Ectodermal cell (in vitro differentiated cells): Measurements from ENCODE around the gene MAGEC1.

Experiments used
- H3K27ac ChIP-seq: 2 replicates; pipeline ENCODE4 v1.7.0; 2013; ENCODE audit warnings: mild to moderate bottlenecking, low read depth, low read length; ENCODE audit not compliant: insufficient read depth, poor library complexity, severe bottlenecking
- H3K27me3 ChIP-seq: 2 replicates; pipeline ENCODE4 v1.7.0; 2013; ENCODE audit warnings: mild to moderate bottlenecking, low read length; ENCODE audit not compliant: insufficient read depth, control insufficient read depth, poor library complexity, severe bottlenecking
- H3K36me3 ChIP-seq: one replicate; pipeline ENCODE4 v1.7.0; 2013; ENCODE audit warnings: low read length; ENCODE audit not compliant: control insufficient read depth, insufficient read depth
- H3K4me1 ChIP-seq: one replicate; pipeline ENCODE4 v1.7.0; 2013; ENCODE audit warnings: low read length; ENCODE audit not compliant: control insufficient read depth, insufficient read depth
- H3K4me3 ChIP-seq: 2 replicates; pipeline ENCODE4 v1.7.0; 2013; ENCODE audit warnings: low read depth, low read length, control low read depth; ENCODE audit not compliant: insufficient read depth
- H3K9me3 ChIP-seq: 2 replicates; pipeline ENCODE4 v1.7.0; 2013; ENCODE audit warnings: mild to moderate bottlenecking, low read length, moderate library complexity; ENCODE audit not compliant: control insufficient read depth
- WGBS, 2 experiments: methylation state at CpG; one replicate each; pipeline ENCODE4 v1.1.7; 2013; ENCODE audit warnings: missing lambda C conversion rate in 2 of 2; 5-methylcytosine and 5-hydroxymethylcytosine counted together

Gene MAGEC1

DNA sequence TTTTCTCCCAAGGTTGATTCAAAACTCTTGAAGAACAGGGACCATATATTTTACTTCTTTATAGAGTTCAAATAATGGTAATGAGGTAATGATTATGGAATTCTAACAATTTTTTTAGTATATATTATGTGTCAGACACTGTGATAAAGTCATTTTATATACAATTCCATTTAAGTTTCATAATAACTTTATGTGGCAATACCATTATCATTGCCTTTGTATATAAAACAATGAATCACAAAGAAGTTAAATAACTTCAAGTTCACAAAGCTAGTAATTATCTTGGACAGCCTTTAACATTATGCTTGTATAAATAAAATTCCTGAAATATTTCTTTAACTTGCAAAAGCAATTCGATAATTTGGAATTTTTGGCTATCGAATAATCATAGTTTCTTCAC is 20.6 kb downstream of the MAGEC1 start:
- no peaks in the 10 kb centered on the region for H3K9me3 ChIP-seq
- 100% methylated on average over 2 of the region's 2 CpGs for WGBS, 2 experiments

DNA sequence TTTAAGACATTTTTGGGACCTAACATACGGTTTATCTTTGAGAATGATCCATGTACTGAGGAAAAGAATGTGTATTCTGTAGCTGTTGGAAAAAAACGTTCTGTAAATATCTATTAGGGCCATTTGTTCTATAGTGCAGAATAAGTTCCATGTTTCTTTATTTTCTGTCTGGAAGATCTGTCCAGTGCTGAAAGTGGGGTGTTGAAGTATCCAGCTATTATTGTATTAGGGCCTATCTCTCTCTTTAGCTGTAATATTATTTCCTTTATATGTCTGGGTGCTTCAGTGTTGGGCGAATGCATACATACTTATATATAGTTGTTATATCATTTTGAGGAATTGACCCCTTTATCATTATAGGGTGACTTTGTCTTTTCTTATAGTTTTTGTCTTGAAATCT is 24.7 kb downstream of the MAGEC1 start:
- Histone ChIP-seq H3K4me3 (no peak overlapping the region), H3K27ac (no peak overlapping the region), H3K27me3 (no peaks in the 10 kb centered on the region), H3K9me3 (no peaks in the 10 kb centered on the region), H3K36me3 (no peaks in the 10 kb centered on the region), H3K4me1 (no peaks in the 10 kb centered on the region)
- 91 to 100% methylated on average over 1 to 2 of the region's 3 CpGs for WGBS, 2 experiments

More for the DNA sequence above, 20.6 kb downstream of the MAGEC1 start:
- no peak overlapping the region for H3K4me3 ChIP-seq
- H3K27me3 ChIP-seq, result no peaks in the 10 kb centered on the region
- no peaks in the 10 kb centered on the region for H3K4me1 ChIP-seq
- H3K27ac ChIP-seq, result no peak overlapping the region
- no peaks in the 10 kb centered on the region for H3K36me3 ChIP-seq

- no peak overlapping the region for H3K27ac ChIP-seq
- 93 to 100% methylated on average over 2 of the region's 2 CpGs for WGBS, 2 experiments
- no peaks in the 10 kb centered on the region for H3K36me3 ChIP-seq
- no peaks in the 10 kb centered on the region for H3K27me3 ChIP-seq
- H3K4me3 ChIP-seq, result no peak overlapping the region
- H3K9me3 ChIP-seq, result no peaks in the 10 kb centered on the region
- H3K4me1 ChIP-seq, result no peaks in the 10 kb centered on the region
These were observed 30.5 kb downstream of the MAGEC1 start for GRCh38 chrX:141934059-141934641.

GRCh38 chrX:141935645-141936044 is 32.0 kb downstream of the MAGEC1 start:
- WGBS, 2 experiments, result 94 to 100% methylated on average over 2 of the region's 2 CpGs
- Histone ChIP-seq H3K4me3 (no peak overlapping the region), H3K27me3 (no peaks in the 10 kb centered on the region), H3K4me1 (no peaks in the 10 kb centered on the region), H3K36me3 (no peaks in the 10 kb centered on the region), H3K27ac (no peak overlapping the region), H3K9me3 (no peaks in the 10 kb centered on the region)

DNA sequence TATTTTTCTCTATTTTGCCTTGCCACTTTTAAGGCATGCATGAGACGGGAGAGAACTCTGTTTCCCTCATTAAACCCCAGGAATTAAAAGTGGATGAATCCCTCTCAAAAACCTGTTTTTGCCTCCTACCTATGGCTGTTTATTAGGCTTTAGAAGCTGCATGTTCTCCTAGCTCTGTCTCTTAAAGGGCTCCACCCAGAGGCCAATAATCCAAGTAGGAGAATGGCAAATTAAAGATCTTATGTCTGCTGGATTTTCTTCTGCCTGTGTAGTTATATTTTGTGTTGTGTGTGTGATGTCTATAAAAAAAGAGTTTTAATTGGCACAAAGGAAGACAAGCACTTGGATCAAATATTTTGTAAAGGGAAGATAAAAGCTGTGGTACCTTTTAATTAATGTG is 32.4 kb downstream of the MAGEC1 start:
- Histone ChIP-seq H3K36me3 (no peaks in the 10 kb centered on the region), H3K9me3 (no peaks in the 10 kb centered on the region), H3K27ac (no peak overlapping the region), H3K4me1 (no peaks in the 10 kb centered on the region), H3K27me3 (no peaks in the 10 kb centered on the region), H3K4me3 (no peak overlapping the region)
- 77% methylated on average over 1 of the region's 1 CpG; no CpG with 5 or more reads in 1 of the 2 experiments for WGBS, 2 experiments

GRCh38 chrX:141941234-141941633 is 37.5 kb downstream of the MAGEC1 start:
- Histone ChIP-seq H3K9me3 (no peaks in the 10 kb centered on the region), H3K27ac (no peak overlapping the region)

DNA sequence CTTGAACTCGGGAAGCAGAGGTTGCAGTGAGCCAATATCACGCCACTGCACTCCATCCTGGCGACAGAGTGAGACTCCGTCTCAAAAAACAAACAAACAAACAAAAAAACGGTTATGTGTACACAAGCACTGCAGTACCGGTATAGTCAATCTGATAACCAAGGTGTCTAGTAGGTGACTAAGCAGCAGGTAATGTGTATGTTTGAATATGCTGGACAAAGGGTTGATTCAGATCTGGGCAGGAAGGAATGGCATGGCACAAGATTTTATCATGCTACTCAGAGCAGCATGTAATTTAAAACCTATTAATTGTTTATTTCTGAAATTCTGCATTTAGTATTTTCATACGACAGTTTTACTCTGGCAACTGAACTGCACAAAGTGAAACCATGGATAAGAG is 41.7 kb downstream of the MAGEC1 start:
- Histone ChIP-seq H3K36me3 (no peaks in the 10 kb centered on the region), H3K9me3 (no peaks in the 10 kb centered on the region), H3K4me3 (no peak overlapping the region), H3K27me3 (no peaks in the 10 kb centered on the region), H3K27ac (no peak overlapping the region), H3K4me1 (no peaks in the 10 kb centered on the region)
- WGBS, 2 experiments, result 74 to 79% methylated on average over 6 of the region's 7 CpGs

More at GRCh38 chrX:141941234-141941633, 37.5 kb downstream of the MAGEC1 start:
- Histone ChIP-seq H3K4me1 (no peaks in the 10 kb centered on the region), H3K4me3 (no peak overlapping the region), H3K27me3 (no peaks in the 10 kb centered on the region), H3K36me3 (no peaks in the 10 kb centered on the region)
- WGBS, 2 experiments, result 92 to 96% methylated on average over 2 of the region's 2 CpGs

DNA sequence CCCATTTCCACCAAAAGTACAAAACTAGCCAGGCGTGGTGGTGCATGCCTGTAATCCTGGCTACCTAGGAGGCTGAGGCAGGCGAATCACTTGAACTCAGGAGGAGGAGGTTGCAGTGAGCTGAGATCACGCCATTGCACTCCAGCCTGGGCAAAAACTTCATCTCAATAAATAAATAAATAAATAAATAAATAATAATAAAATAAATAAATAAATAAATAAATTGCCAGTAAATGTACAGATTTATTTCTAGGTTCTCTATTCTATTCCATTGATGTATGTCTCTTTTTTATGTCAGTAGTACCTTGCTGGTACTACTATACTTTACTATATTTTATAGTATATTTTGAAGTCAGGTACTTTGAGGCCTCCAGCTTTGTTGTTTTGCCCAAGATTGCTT is 43.7 kb downstream of the MAGEC1 start:
- Histone ChIP-seq H3K36me3 (no peaks in the 10 kb centered on the region), H3K4me1 (no peaks in the 10 kb centered on the region), H3K9me3 (no peaks in the 10 kb centered on the region), H3K27me3 (no peaks in the 10 kb centered on the region), H3K27ac (no peak overlapping the region), H3K4me3 (no peak overlapping the region)
- 96 to 100% methylated on average over 1 to 2 of the region's 3 CpGs for WGBS, 2 experiments

DNA sequence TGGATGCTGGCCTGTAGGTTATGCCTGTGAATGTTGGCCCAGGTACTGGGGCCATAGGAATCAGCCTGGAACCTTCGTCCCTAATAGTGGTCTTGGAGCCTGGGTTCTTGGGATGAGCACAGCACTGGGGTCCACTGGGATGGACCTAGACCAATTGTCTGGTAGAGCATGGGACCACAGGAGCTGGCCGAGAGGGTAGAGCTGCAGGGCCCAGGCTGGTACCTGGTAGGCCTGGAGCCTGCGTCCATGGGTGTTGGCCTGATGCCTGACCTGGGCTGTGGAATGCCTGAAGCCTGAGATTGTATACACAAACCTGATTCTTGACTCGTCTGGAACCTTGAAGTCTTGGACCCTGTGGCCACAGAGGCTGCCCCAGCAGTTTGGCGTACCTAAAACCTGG is 48.9 kb downstream of the MAGEC1 start:
- H3K27ac ChIP-seq, result no peak overlapping the region
- H3K9me3 ChIP-seq, result no peaks in the 10 kb centered on the region
- no peaks in the 10 kb centered on the region for H3K27me3 ChIP-seq
- H3K4me1 ChIP-seq, result no peaks in the 10 kb centered on the region
- no peaks in the 10 kb centered on the region for H3K36me3 ChIP-seq
- no peak overlapping the region for H3K4me3 ChIP-seq
- WGBS, 2 experiments, result 94 to 97% methylated on average over 5 of the region's 5 CpGs

DNA sequence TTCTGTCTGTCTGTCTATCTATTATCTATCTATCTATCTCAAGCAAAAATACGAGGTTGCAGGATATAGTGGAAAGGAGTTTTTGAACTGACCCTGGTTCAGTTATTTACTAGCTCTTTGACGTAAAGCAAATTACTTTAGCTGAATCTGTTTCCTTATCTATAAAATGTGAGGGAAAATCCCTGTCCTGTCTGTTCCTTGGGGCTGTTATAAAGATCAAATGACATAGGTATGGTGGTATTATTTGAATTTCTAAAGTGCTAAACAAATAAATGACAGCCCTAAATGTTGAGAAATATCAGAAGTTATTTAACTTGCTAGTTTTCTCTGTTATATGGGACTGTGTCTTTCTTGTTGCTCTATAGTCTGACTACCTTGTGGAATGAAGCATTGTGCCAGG is 55.0 kb downstream of the MAGEC1 start:
- Histone ChIP-seq H3K36me3 (no peaks in the 10 kb centered on the region), H3K27ac (no peak overlapping the region), H3K4me3 (no peak overlapping the region), H3K27me3 (no peaks in the 10 kb centered on the region), H3K9me3 (no peaks in the 10 kb centered on the region), H3K4me1 (no peaks in the 10 kb centered on the region)
- WGBS, 2 experiments, result 80 to 100% methylated on average over 1 of the region's 2 CpGs
